Fibroblast of villous mesenchyme (primary cell): ENCODE data around the gene PCSK6. TPM values are rescaled to one million over a fixed set of nuclear protein-coding genes. Genes with fewer than 3 reads are reported as not detected.

Source experiments
- DNase-seq: peaks from one replicate; pipeline ENCODE4 v3.0.0-alpha.2; 2010; ENCODE audit warnings: low read depth
- H3K4me3 ChIP-seq: 2 replicates; pipeline ENCODE4 v1.5.1; 2011; ENCODE audit warnings: low read depth, mild to moderate bottlenecking, low read length
- total RNA-seq: library from RNA; depleted of rRNA; stranded (reverse); fragments of >200 nt; gene quantifications from 2 replicates; pipeline ENCODE4 v1.2.3, GENCODE V29; 2012
- TF ChIP-seq, protein P1 (sequence below): IDR thresholded peaks from 2 replicates; pipeline ENCODE4 v1.5.1; 2012; ENCODE audit warnings: low read depth, mild to moderate bottlenecking, low read length; ENCODE audit not compliant: insufficient read depth

Gene PCSK6
- total RNA-seq, 1 donor: 10.4 TPM

DNA sequence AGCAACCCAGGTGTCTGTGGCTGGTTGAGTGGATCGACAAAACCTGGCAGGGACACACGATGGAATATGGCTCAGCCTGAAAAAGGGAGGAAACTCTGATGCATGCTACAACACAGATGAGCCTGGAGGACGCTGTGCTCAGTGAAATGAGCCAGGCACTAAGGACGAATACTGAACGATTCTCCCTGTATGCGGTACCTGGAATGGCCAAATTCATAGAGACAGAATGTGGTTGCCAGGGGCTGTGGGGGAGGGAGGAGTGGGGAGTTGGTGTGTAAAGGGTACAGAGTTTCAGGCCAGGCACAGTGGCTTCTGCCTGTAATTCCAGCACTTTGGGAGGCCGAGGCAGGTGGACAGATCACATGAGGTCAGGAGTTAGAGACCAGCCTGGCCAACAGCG, 35.1 kb downstream of the PCSK6 start:
- no peak for DNase-seq
- H3K4me3 ChIP-seq: no peak overlapping the region
- TF ChIP-seq, protein P1, sequence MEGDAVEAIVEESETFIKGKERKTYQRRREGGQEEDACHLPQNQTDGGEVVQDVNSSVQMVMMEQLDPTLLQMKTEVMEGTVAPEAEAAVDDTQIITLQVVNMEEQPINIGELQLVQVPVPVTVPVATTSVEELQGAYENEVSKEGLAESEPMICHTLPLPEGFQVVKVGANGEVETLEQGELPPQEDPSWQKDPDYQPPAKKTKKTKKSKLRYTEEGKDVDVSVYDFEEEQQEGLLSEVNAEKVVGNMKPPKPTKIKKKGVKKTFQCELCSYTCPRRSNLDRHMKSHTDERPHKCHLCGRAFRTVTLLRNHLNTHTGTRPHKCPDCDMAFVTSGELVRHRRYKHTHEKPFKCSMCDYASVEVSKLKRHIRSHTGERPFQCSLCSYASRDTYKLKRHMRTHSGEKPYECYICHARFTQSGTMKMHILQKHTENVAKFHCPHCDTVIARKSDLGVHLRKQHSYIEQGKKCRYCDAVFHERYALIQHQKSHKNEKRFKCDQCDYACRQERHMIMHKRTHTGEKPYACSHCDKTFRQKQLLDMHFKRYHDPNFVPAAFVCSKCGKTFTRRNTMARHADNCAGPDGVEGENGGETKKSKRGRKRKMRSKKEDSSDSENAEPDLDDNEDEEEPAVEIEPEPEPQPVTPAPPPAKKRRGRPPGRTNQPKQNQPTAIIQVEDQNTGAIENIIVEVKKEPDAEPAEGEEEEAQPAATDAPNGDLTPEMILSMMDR: no peak

- H3K4me3 ChIP-seq: no peak overlapping the region
- DNase-seq: no peak
- TF ChIP-seq, protein P1: no peak
These were observed 36.1 kb downstream of the PCSK6 start for GRCh38 chr15:101453123-101454120.

GRCh38 chr15:101452572-101452971, 36.9 kb downstream of the PCSK6 start:
- TF ChIP-seq, protein P1: no peak
- DNase-seq: peak; percentile 35
- H3K4me3 ChIP-seq: no peak overlapping the region

- no peak overlapping the region for H3K4me3 ChIP-seq
- TF ChIP-seq, protein P1: no peak
- DNase-seq: peak; percentile 70
These were observed 37.7 kb downstream of the PCSK6 start for GRCh38 chr15:101451846-101452245.

DNA sequence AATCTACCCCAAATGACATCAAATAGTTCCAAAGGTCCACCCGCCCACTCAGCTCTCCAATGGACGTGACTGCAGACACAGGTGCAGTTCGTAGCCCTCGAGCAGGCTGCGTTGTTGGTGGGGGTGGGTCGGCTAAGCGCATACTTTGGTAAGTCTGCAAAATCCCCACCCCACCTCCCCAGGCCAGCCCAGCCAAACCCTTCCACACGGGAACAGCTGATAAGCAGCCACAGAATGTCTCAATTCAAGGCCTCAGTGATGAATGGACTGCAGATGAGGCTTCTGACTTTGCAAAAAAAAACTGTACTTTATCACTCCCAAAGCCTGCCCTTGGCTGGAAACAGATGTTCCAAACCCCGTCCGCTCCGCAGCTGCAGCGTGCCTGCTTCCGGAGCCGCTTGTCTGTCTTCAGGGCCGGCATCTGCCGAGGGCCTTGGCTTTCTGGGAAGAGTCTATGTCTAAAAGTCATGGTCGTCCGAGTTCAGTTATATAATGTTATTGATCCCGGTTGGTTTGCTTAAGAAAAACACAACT, 38.2 kb downstream of the PCSK6 start:
- DNase-seq: peak; percentile 96
- TF ChIP-seq, protein P1: no peak
- H3K4me3 ChIP-seq: no peak overlapping the region

GRCh38 chr15:101450403-101451265, 38.9 kb downstream of the PCSK6 start:
- TF ChIP-seq, protein P1: no peak

More at GRCh38 chr15:101450403-101451265, 38.9 kb downstream of the PCSK6 start:
- no peak overlapping the region for H3K4me3 ChIP-seq
- DNase-seq: no peak
